Neuronal stem cell (in vitro differentiated cells): ENCODE results near the gene MRPS26.
A peak's percentile ranks its signal among the peaks of the same experiment; 100 is the strongest.

Experiments used
- DNase-seq: peaks from one replicate; pipeline ENCODE4 v3.0.0-alpha.2; 2013; ENCODE audit warnings: low spot score
- H2AFZ ChIP-seq: one replicate; pipeline ENCODE4 v1.6.1; 2013; ENCODE audit warnings: mild to moderate bottlenecking, low read length, inconsistent platforms
- H2AK5ac ChIP-seq: 2 replicates; pipeline ENCODE4 v1.6.1; 2013; ENCODE audit warnings: low read depth, mild to moderate bottlenecking, inconsistent platforms, low read length, moderate library complexity, mixed read lengths
- H2BK120ac ChIP-seq: 2 replicates; pipeline ENCODE4 v1.6.1; 2013; ENCODE audit warnings: low read depth, mild to moderate bottlenecking, inconsistent platforms, low read length, moderate library complexity, mixed read lengths
- H2BK12ac ChIP-seq: one replicate; pipeline ENCODE4 v1.6.1; 2013; ENCODE audit warnings: low read length, inconsistent platforms
- H2BK15ac ChIP-seq: 2 replicates; pipeline ENCODE4 v1.6.1; 2013; ENCODE audit warnings: mild to moderate bottlenecking, low read length, inconsistent platforms, mixed read lengths
- H2BK5ac ChIP-seq: one replicate; pipeline ENCODE4 v1.6.1; 2013; ENCODE audit warnings: inconsistent platforms, mild to moderate bottlenecking, low read length, moderate library complexity
- H3K14ac ChIP-seq: one replicate; pipeline ENCODE4 v1.6.1; 2013; ENCODE audit warnings: low read length, inconsistent platforms
- H3K18ac ChIP-seq: 2 replicates; pipeline ENCODE4 v1.6.1; 2013; ENCODE audit warnings: low read length, inconsistent platforms
- H3K23ac ChIP-seq: 2 replicates; pipeline ENCODE4 v1.6.1; 2013; ENCODE audit warnings: low read depth, mild to moderate bottlenecking, mixed read lengths, low read length, inconsistent platforms; ENCODE audit not compliant: poor library complexity
- H3K27ac ChIP-seq: replicated peaks from 3 replicates; pipeline ENCODE4 v1.5.1; 2013; ENCODE audit warnings: low read length, inconsistent platforms
- H3K27me3 ChIP-seq, 3 experiments: 2 replicates each; pipeline ENCODE4 v1.6.1; 2013; ENCODE audit warnings: low read length in 3 of 3, mild to moderate bottlenecking in 2 of 3, inconsistent platforms in 1 of 3, low read depth in 1 of 3, mixed read lengths in 1 of 3, moderate library complexity in 1 of 3; ENCODE audit not compliant: control insufficient read depth in 3 of 3, insufficient read depth in 3 of 3
- H3K36me3 ChIP-seq, 2 donors: replicated peaks in 1 of 2; 2 replicates each; pipeline ENCODE4 v1.6.1; 2013; ENCODE audit warnings: low read length in 2 of 2; ENCODE audit not compliant: control insufficient read depth in 2 of 2, insufficient read depth in 2 of 2
- H3K4ac ChIP-seq: 2 replicates; pipeline ENCODE4 v1.6.1; 2013; ENCODE audit warnings: inconsistent platforms, mild to moderate bottlenecking, low read length, moderate library complexity
- H3K4me1 ChIP-seq, 2 donors: 1 replicate in 1 of 2; 2 replicates in 1 of 2; pipeline ENCODE4 v1.6.1; 2013; ENCODE audit warnings: low read length in 2 of 2, low read depth in 1 of 2; ENCODE audit not compliant: control insufficient read depth in 2 of 2, insufficient read depth in 1 of 2
- H3K4me2 ChIP-seq: one replicate; pipeline ENCODE4 v1.6.1; 2013; ENCODE audit warnings: mild to moderate bottlenecking, low read length, inconsistent platforms; ENCODE audit not compliant: insufficient read depth, poor library complexity, severe bottlenecking
- H3K4me3 ChIP-seq, 2 donors: 2 replicates each; pipeline ENCODE4 v1.5.1; 2013; ENCODE audit warnings: low read length in 2 of 2, mild to moderate bottlenecking in 2 of 2, inconsistent platforms in 1 of 2, moderate library complexity in 1 of 2
- H3K79me1 ChIP-seq: one replicate; pipeline ENCODE4 v1.6.1; 2013; ENCODE audit warnings: low read depth, mild to moderate bottlenecking, inconsistent platforms, low read length, moderate library complexity
- H3K9ac ChIP-seq: one replicate; pipeline ENCODE4 v1.6.1; 2013; ENCODE audit warnings: mild to moderate bottlenecking, low read depth, low read length, inconsistent platforms; ENCODE audit not compliant: poor library complexity
- H3K9me3 ChIP-seq, 2 donors: replicated peaks in 1 of 2; 2 replicates each; pipeline versions ENCODE3 to v1.6.1; 2013; ENCODE audit warnings: low read length in 2 of 2, mild to moderate bottlenecking in 2 of 2, inconsistent platforms in 1 of 2, low read depth in 1 of 2, mixed read lengths in 1 of 2, moderate library complexity in 1 of 2; ENCODE audit not compliant: control insufficient read depth in 2 of 2, insufficient read depth in 1 of 2
- H4K8ac ChIP-seq: one replicate; pipeline ENCODE4 v1.6.1; 2013; ENCODE audit warnings: low read depth, mild to moderate bottlenecking, inconsistent platforms, low read length, moderate library complexity
- H4K91ac ChIP-seq: one replicate; pipeline ENCODE4 v1.6.1; 2013; ENCODE audit warnings: low read length, low read depth, mild to moderate bottlenecking, inconsistent platforms; ENCODE audit not compliant: poor library complexity
- WGBS, 2 donors: extraction: QIAGEN DNeasy Blood & Tissue Kit; methylation state at CpG; one replicate each; pipeline ENCODE4 v1.1.7; 2013; ENCODE audit warnings: missing lambda C conversion rate in 2 of 2, mixed read lengths in 1 of 2; ENCODE audit not compliant: insufficient read length in 2 of 2, insufficient replicate concordance in 1 of 2; ENCODE audit errors: extremely low coverage in 2 of 2; 5-methylcytosine and 5-hydroxymethylcytosine counted together

The MRPS26 gene

GRCh38 chr20:3082306-3082951, 36.6 kb downstream of the MRPS26 start:
- Histone ChIP-seq H3K4me1 (peaks cover 0 to 4% of the 10 kb centered on the region in 2 donors), H2AK5ac (peak overlapping the region; percentile 70), H3K27ac (no peak overlapping the region), H3K18ac (peak overlapping the region; percentile 96), H4K91ac (no peak overlapping the region), H3K27me3 (peaks cover 11 to 67% (median 35%) of the 10 kb centered on the region in 3 experiments), H2BK15ac (no peak overlapping the region), H3K4ac (no peak overlapping the region), H2BK12ac (no peak overlapping the region), H3K14ac (peak overlapping the region; percentile 100), H2BK5ac (no peak overlapping the region), H3K23ac (no peak overlapping the region), H3K9ac (peak overlapping the region; percentile 70), H2AFZ (peak overlapping the region; percentile 92), H3K9me3 (no peaks in the 10 kb centered on the region), H4K8ac (no peak overlapping the region), H3K36me3 (no peaks in the 10 kb centered on the region), H3K4me2 (peak overlapping the region; percentile 80), H3K4me3 (peak overlapping the region; percentile 3 to 76), H3K79me1 (no peaks in the 10 kb centered on the region), H2BK120ac (no peak overlapping the region)
- no CpG with 5 or more reads among the region's 71 CpGs for WGBS, 2 donors
- DNase-seq: no peak

GRCh38 chr20:3082955-3083952, 37.4 kb downstream of the MRPS26 start:
- Histone ChIP-seq H3K27me3 (peaks cover 11 to 62% (median 35%) of the 10 kb centered on the region in 3 experiments), H3K14ac (no peak overlapping the region), H3K4me2 (peak overlapping the region; percentile 57), H3K4me1 (peaks cover 0 to 4% of the 10 kb centered on the region in 2 donors), H2BK120ac (no peak overlapping the region), H4K8ac (no peak overlapping the region), H2AFZ (peak overlapping the region; percentile 84), H3K36me3 (no peaks in the 10 kb centered on the region), H2BK5ac (no peak overlapping the region), H2BK12ac (no peak overlapping the region), H3K23ac (peak overlapping the region; percentile 25), H4K91ac (no peak overlapping the region), H3K79me1 (no peaks in the 10 kb centered on the region), H3K18ac (peak overlapping the region; percentile 83), H3K9me3 (no peaks in the 10 kb centered on the region), H3K9ac (peak overlapping the region; percentile 60), H3K4me3 (peak overlapping the region in 1 of 2 donors; percentile 63), H2BK15ac (peak overlapping the region; percentile 37), H3K27ac (no peak overlapping the region), H3K4ac (no peak overlapping the region), H2AK5ac (peak overlapping the region; percentile 86)
- no peak for DNase-seq
- no CpG with 5 or more reads among the region's 76 CpGs for WGBS, 2 donors

GRCh38 chr20:3084283-3084985, 38.6 kb downstream of the MRPS26 start, which contains the start of gene AVP:
AVP (minus strand) TSS chr20:3084724; CDS start chr20:3084674, 50 bp downstream.
- DNase-seq: no peak
- peak within 1 kb of the TSS; percentile 83 for H3K18ac ChIP-seq
- peak within 1 kb of the TSS; percentile 81 for H2AK5ac ChIP-seq
- no peak within 1 kb of the TSS for H3K4me2 ChIP-seq
- no peaks in the 10 kb centered on the region for H3K79me1 ChIP-seq
- WGBS, 2 donors: no CpG with 5 or more reads among the region's 28 CpGs
- H2BK12ac ChIP-seq: peak within 1 kb of the TSS; percentile 41
- H3K4me1 ChIP-seq: peaks cover 0 to 4% of the 10 kb centered on the region in 2 donors
- no peaks in the 10 kb centered on the region for H3K36me3 ChIP-seq
- no peak within 1 kb of the TSS for H4K91ac ChIP-seq
- H4K8ac ChIP-seq: no peak within 1 kb of the TSS
- peaks cover 11 to 58% (median 35%) of the 10 kb centered on the region in 3 experiments for H3K27me3 ChIP-seq
- no peak within 1 kb of the TSS for H2BK15ac ChIP-seq
- no peaks in the 10 kb centered on the region for H3K9me3 ChIP-seq
- no peak within 1 kb of the TSS for H2BK5ac ChIP-seq
- H2AFZ ChIP-seq: peak within 1 kb of the TSS; percentile 84
- H3K9ac ChIP-seq: peak within 1 kb of the TSS; percentile 44
- H3K4ac ChIP-seq: peak within 1 kb of the TSS; percentile 89
- H3K14ac ChIP-seq: peak within 1 kb of the TSS; percentile 21
- H3K23ac ChIP-seq: peak within 1 kb of the TSS; percentile 89
- no peak within 1 kb of the TSS for H3K27ac ChIP-seq
- no peak within 1 kb of the TSS for H2BK120ac ChIP-seq
- peak within 1 kb of the TSS in 1 of 2 donors; percentile 63 for H3K4me3 ChIP-seq
